GM18907 (cell line): Measurements from ENCODE around the gene GIMAP2.

Experiments
- ATAC-seq: cut with Tn5 transposase; IDR thresholded peaks from one replicate; pipeline ENCODE4 v1.9.1; 2021; ENCODE audit warnings: mild to moderate bottlenecking, moderate library complexity; ENCODE audit not compliant: unreplicated experiment

The GIMAP2 gene

GRCh38 chr7:150732786-150733481 is 47.4 kb downstream of the GIMAP2 start:
- ATAC-seq: no peak

- ATAC-seq: no peak
These were observed 48.1 kb downstream of the GIMAP2 start for GRCh38 chr7:150733482-150734095.

GRCh38 chr7:150734254-150734653 is 48.7 kb downstream of the GIMAP2 start:
- no peak for ATAC-seq

- no peak for ATAC-seq
These were observed 50.3 kb downstream of the GIMAP2 start for GRCh38 chr7:150735596-150736358.

GRCh38 chr7:150736864-150737263 is 51.4 kb downstream of the GIMAP2 start:
- ATAC-seq: peak; percentile 14

- ATAC-seq: peak; percentile 69
These were observed 52.0 kb downstream of the GIMAP2 start, which contains the start of gene GIMAP5 for GRCh38 chr7:150737265-150738055. Gene GIMAP5, plus strand, starts transcription at chr7:150737418. Its CDS starts 3,467 bp downstream, at chr7:150740885.

- ATAC-seq: no peak
These were observed 52.6 kb downstream of the GIMAP2 start for GRCh38 chr7:150738092-150738491.

- no peak for ATAC-seq
These were observed 53.1 kb downstream of the GIMAP2 start for GRCh38 chr7:150738591-150739001.

- ATAC-seq: no peak
These were observed 53.5 kb downstream of the GIMAP2 start for GRCh38 chr7:150739033-150739432.

- ATAC-seq: no peak
These were observed 54.5 kb downstream of the GIMAP2 start for GRCh38 chr7:150740053-150740452.

GRCh38 chr7:150742286-150742968 is 56.9 kb downstream of the GIMAP2 start:
- no peak for ATAC-seq
